Measurements from ENCODE around the gene ARHGDIB. TPM values are rescaled to one million over a fixed set of nuclear protein-coding genes. Genes with fewer than 3 reads are reported as not detected.

The ARHGDIB gene
- total RNA-seq, 1 donor from 2014 or later: not detected

GRCh38 chr12:14975457-14975856 lies 14.1 kb upstream of the ARHGDIB start:
- Mint-ChIP-seq H3K4me1 (peaks cover 6% of the 10 kb centered on the region), H3K36me3 (no peaks in the 10 kb centered on the region), H3K4me3 (no peak overlapping the region), H3K27ac (no peak overlapping the region), H3K9me3 (no peaks in the 10 kb centered on the region), H3K27me3 (ENCODE audit: insufficient read depth, low read depth) (no peaks in the 10 kb centered on the region)
- TF ChIP-seq EZH2 (IDR thresholded peaks at IDR 0.05) (no peak), EZH2phosphoT487 (IDR thresholded peaks at IDR 0.05) (no peak)
- TF ChIP-seq, protein P1, sequence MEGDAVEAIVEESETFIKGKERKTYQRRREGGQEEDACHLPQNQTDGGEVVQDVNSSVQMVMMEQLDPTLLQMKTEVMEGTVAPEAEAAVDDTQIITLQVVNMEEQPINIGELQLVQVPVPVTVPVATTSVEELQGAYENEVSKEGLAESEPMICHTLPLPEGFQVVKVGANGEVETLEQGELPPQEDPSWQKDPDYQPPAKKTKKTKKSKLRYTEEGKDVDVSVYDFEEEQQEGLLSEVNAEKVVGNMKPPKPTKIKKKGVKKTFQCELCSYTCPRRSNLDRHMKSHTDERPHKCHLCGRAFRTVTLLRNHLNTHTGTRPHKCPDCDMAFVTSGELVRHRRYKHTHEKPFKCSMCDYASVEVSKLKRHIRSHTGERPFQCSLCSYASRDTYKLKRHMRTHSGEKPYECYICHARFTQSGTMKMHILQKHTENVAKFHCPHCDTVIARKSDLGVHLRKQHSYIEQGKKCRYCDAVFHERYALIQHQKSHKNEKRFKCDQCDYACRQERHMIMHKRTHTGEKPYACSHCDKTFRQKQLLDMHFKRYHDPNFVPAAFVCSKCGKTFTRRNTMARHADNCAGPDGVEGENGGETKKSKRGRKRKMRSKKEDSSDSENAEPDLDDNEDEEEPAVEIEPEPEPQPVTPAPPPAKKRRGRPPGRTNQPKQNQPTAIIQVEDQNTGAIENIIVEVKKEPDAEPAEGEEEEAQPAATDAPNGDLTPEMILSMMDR (IDR thresholded peaks at IDR 0.05): no peak
- Histone ChIP-seq H3F3A (ENCODE audit: low read depth) (no peaks in the 10 kb centered on the region), H3K4me3 (no peak overlapping the region), H3K36me3 (no peaks in the 10 kb centered on the region), H2AFZ (replicated peaks) (no peak overlapping the region), H3K79me2 (ENCODE audit: low read depth) (no peaks in the 10 kb centered on the region), H3K9ac (no peak overlapping the region), H3K27ac (no peak overlapping the region), H3K4me1 (peaks cover 8% of the 10 kb centered on the region), H3K27me3 (no peaks in the 10 kb centered on the region), H3K4me2 (no peak overlapping the region), H3K9me3 (ENCODE audit: low read depth) (no peaks in the 10 kb centered on the region), H4K20me1 (ENCODE audit: low read depth) (no peaks in the 10 kb centered on the region)
- DNase-seq (ENCODE audit: low spot score): no peak

GRCh38 chr12:14974633-14975032 lies 13.2 kb upstream of the ARHGDIB start:
- no peak overlapping the region for H3K27ac ChIP-seq
- H3K27me3 Mint-ChIP-seq (ENCODE audit: insufficient read depth, low read depth): no peaks in the 10 kb centered on the region
- no peaks in the 10 kb centered on the region for H3K79me2 ChIP-seq (ENCODE audit: low read depth)
- H2AFZ ChIP-seq (replicated peaks): no peak overlapping the region
- H3F3A ChIP-seq (ENCODE audit: low read depth): no peaks in the 10 kb centered on the region
- no peaks in the 10 kb centered on the region for H3K27me3 ChIP-seq
- no peak overlapping the region for H3K4me2 ChIP-seq
- H3K4me3 ChIP-seq: no peak overlapping the region
- no peak overlapping the region for H3K9ac ChIP-seq
- H4K20me1 ChIP-seq (ENCODE audit: low read depth): no peaks in the 10 kb centered on the region
- H3K27ac Mint-ChIP-seq: no peak overlapping the region
- no peaks in the 10 kb centered on the region for H3K9me3 ChIP-seq (ENCODE audit: low read depth)
- no peak overlapping the region for H3K4me3 Mint-ChIP-seq
- H3K9me3 Mint-ChIP-seq: no peaks in the 10 kb centered on the region
- TF ChIP-seq, protein P1 (IDR thresholded peaks at IDR 0.05): no peak
- TF ChIP-seq EZH2 (IDR thresholded peaks at IDR 0.05) (no peak), EZH2phosphoT487 (IDR thresholded peaks at IDR 0.05) (no peak)
- H3K4me1 ChIP-seq: peaks cover 8% of the 10 kb centered on the region
- H3K36me3 ChIP-seq: no peaks in the 10 kb centered on the region
- peaks cover 6% of the 10 kb centered on the region for H3K4me1 Mint-ChIP-seq
- no peaks in the 10 kb centered on the region for H3K36me3 Mint-ChIP-seq
- DNase-seq (ENCODE audit: low spot score): no peak

- Histone ChIP-seq H3K27ac (no peak within 1 kb of the TSS), H2AFZ (replicated peaks) (no peak within 1 kb of the TSS), H3K4me2 (no peak within 1 kb of the TSS), H3K79me2 (ENCODE audit: low read depth) (no peaks in the 10 kb centered on the region), H3K4me1 (peaks cover 8% of the 10 kb centered on the region), H3K9ac (no peak within 1 kb of the TSS), H3K27me3 (no peaks in the 10 kb centered on the region), H4K20me1 (ENCODE audit: low read depth) (no peaks in the 10 kb centered on the region), H3F3A (ENCODE audit: low read depth) (no peaks in the 10 kb centered on the region), H3K9me3 (ENCODE audit: low read depth) (no peaks in the 10 kb centered on the region), H3K36me3 (no peaks in the 10 kb centered on the region), H3K4me3 (no peak within 1 kb of the TSS)
- DNase-seq (ENCODE audit: low spot score): peak; percentile 17
- Mint-ChIP-seq H3K27me3 (ENCODE audit: insufficient read depth, low read depth) (no peaks in the 10 kb centered on the region), H3K4me1 (peaks cover 6% of the 10 kb centered on the region), H3K9me3 (no peaks in the 10 kb centered on the region), H3K36me3 (no peaks in the 10 kb centered on the region), H3K4me3 (no peak within 1 kb of the TSS), H3K27ac (no peak within 1 kb of the TSS)
- TF ChIP-seq EZH2 (IDR thresholded peaks at IDR 0.05) (no peak), EZH2phosphoT487 (IDR thresholded peaks at IDR 0.05) (no peak)
- TF ChIP-seq, protein P1 (IDR thresholded peaks at IDR 0.05): no peak
These were observed 11.4 kb upstream of the ARHGDIB start, which contains the start of gene PDE6H for GRCh38 chr12:14972816-14973215. PDE6H (plus strand) TSS chr12:14973042; CDS start chr12:14978013, 4,971 bp downstream.

All from neural progenitor cell (in vitro differentiated cells).